WI38 (cell line): ENCODE data around the gene ART3.
"Not testable (repeated sequence)": the region's sequence is repeated elsewhere in the genome, so short reads cannot be mapped to it uniquely, and the experiment has no call there.

ENCODE experiments used
- H3K4me3 ChIP-seq: 2 replicates; pipeline ENCODE4 v1.5.1; 2011; ENCODE audit warnings: low read depth, mild to moderate bottlenecking, control low read depth, low read length
- CTCF ChIP-seq: IDR thresholded peaks from 2 replicates; pipeline ENCODE4 v1.5.1; 2012; ENCODE audit warnings: low read depth, mild to moderate bottlenecking, control low read depth, low read length

Gene ART3

DNA sequence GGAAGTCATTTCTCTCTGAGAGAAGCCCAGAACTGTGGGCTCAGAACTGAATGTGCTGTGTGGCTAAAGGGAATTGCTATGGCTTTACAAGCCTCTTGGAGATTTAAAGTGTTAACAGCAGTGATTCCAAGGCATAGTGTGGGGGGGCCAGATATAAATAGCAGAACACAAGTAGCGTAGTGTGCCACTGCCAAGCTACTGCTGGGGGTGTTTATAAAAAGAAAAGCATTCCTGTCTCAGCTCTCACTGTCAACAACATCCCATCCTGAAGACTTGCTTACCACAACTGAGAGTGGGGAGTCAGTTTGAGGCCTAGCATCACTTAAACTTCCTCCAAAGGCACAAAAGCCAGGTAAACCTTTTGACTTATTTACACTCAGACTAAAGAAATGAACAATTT is at the start of gene ART3:
ART3 (plus strand) TSS at position 242 of the 400 bp plus-strand sequence. CDS start 1,181 bp downstream, outside the sequence.
- no peak for TF ChIP-seq CTCF
- no peak within 1 kb of the TSS for H3K4me3 ChIP-seq

DNA sequence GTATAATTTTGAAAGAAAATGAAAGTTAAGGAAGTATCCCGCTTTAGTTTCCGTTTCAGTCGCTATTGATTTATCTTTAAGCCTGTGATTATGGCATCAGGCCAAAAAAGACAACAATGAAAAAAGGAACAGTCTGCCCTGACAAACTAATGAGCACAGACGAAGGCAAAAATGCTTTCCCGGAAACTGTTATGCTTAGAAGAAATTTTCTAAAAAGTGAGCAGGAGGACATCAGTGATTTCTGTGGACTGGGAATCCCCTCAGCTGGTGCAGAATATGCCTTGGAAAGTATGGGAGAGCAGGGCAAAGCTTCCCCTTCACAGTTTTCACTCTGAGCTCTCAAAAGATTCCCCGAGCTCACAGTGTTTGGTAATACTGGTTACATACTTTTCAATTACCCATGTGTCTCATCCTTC is 46.2 kb upstream of the ART3 start:
- H3K4me3 ChIP-seq = peak overlapping the region; percentile 40
- no peak for TF ChIP-seq CTCF

- H3K4me3 ChIP-seq = no peak overlapping the region
- no peak for TF ChIP-seq CTCF
Observed at GRCh38 chr4:76029300-76029699, 45.2 kb upstream of the ART3 start.

GRCh38 chr4:76035141-76035540 is 39.4 kb upstream of the ART3 start:
- no peak for TF ChIP-seq CTCF
- H3K4me3 ChIP-seq = no peak overlapping the region

DNA sequence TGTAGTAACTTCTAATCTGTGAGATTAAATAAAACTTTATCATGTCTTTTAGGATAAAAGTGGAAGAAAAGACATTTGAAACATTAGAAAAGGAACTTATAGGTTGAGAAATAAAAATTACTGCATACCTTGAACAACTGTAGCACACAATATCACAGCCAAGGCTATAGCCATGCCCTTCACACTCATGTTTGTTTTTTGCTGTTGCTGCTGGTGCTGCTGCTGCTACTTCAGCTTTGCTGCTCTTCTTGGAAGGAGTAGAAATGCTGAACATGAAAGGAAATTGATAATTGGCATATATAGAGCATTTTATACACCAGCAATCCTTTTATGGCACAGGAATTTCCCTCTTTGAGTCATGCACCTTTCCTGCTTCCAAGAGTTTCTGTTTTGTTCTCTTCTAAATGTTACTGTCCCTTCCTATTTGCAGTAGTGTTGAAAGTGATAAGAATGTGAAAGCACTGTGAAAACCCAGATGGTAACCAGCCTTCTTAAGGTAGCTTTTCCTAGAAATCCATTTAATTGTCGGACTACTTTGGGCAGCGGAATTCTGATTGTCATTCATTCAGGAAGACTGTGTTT is 38.6 kb upstream of the ART3 start, which contains the start of gene CXCL11:
CXCL11 (minus strand) TSS at position 272 of the 582 bp plus-strand sequence; CDS start at position 189, 83 bp downstream.
- H3K4me3 ChIP-seq = no peak within 1 kb of the TSS
- TF ChIP-seq CTCF = no peak

GRCh38 chr4:76036855-76037254 is 37.7 kb upstream of the ART3 start:
- no peak for TF ChIP-seq CTCF

GRCh38 chr4:76042241-76042998 is 32.1 kb upstream of the ART3 start:
- not testable (repeated sequence) for H3K4me3 ChIP-seq

More at GRCh38 chr4:76036855-76037254, 37.7 kb upstream of the ART3 start:
- H3K4me3 ChIP-seq = no peak overlapping the region

GRCh38 chr4:76043306-76043705 is 31.2 kb upstream of the ART3 start:
- H3K4me3 ChIP-seq = not testable (repeated sequence)

DNA sequence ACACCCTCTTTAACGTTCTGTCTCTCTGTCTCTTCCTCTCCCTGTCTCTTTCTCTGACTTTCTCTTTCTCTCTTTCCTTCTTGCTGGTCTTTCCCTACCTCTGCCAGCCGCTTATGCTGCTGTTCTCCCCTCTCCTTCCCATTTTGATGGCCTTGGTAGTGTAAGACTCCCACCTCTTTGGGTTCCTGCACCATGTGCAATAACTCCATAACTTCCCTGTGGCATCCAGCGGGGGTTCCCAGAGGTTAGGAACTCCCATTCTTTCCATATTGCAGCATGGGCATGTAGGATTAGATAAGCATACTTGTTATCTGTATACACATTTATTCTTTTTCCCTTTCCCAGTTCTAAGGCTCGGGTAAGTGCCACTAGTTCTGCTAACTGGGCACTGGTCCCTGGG is 29.8 kb upstream of the ART3 start:
- H3K4me3 ChIP-seq = not testable (repeated sequence)

- H3K4me3 ChIP-seq = not testable (repeated sequence)
Observed at GRCh38 chr4:76049860-76050416, 24.6 kb upstream of the ART3 start.

DNA sequence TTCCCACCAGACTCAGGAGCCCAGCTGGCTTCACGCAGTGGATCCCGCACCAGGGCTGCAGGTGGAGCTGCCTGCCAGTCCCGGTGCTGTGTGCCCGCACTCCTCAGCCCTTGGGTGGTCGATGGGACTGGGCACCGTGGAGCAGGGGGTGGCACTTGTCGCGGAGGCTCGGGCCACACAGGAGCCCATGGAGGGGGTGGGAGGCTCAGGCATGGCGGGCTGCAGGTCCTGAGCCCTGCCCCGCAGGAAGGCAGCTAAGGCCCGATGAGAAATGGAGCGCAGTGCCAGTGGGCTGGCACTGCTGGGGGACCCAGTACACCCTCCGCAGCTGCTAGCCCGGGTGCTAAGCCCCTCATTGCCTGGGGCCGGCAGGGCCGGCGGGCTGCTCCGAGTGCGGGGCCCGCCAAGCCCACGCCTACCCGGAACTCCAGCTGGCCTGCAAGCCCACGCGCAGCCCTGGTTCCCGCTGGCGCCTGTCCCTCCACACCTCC is 23.9 kb upstream of the ART3 start:
- H3K4me3 ChIP-seq = not testable (repeated sequence)
